H1 (cell line): Measurements from ENCODE around the gene WDR64.

Experiments used
- EZH2 ChIP-seq: fragments of 200-600 bp; sonication (generic); IDR thresholded peaks from 2 replicates; pipeline ENCODE4 v1.7.1; 2012; ENCODE audit warnings: low read depth, mild to moderate bottlenecking, moderate library complexity, low read length, inconsistent platforms; ENCODE audit not compliant: severe bottlenecking
- KDM1A ChIP-seq: fragments of 200-600, 300-600 bp; sonication (generic); IDR thresholded peaks from 2 replicates; pipeline ENCODE4 v1.7.1; 2016; ENCODE audit warnings: mild to moderate bottlenecking, low read length, borderline replicate concordance
- ZNF274 ChIP-seq: IDR thresholded peaks from 2 replicates; pipeline ENCODE4 v1.7.0; 2012; ENCODE audit warnings: low read length, borderline replicate concordance; ENCODE audit errors: extremely low read depth
- TF ChIP-seq, protein P1 (sequence below): IDR thresholded peaks from 2 replicates; pipeline ENCODE4 v1.6.1; 2011; ENCODE audit warnings: low read depth, mild to moderate bottlenecking, low read length; ENCODE audit not compliant: insufficient read depth
- TF ChIP-seq, protein P2 (sequence below), 3 experiments: IDR thresholded peaks; 1 replicate in 2 of 3; 2 replicates in 1 of 3; pipeline versions ENCODE4 v1.5.1 to v1.6.1; 2011; ENCODE audit warnings: low read length in 3 of 3, mild to moderate bottlenecking in 3 of 3, inconsistent platforms in 2 of 3, low read depth in 1 of 3, moderate library complexity in 1 of 3; ENCODE audit not compliant: insufficient read depth in 1 of 3; ENCODE audit errors: control extremely low read depth in 1 of 3

- TF ChIP-seq KDM1A, result no peak
- TF ChIP-seq ZNF274, result no peak
- TF ChIP-seq, protein P1, sequence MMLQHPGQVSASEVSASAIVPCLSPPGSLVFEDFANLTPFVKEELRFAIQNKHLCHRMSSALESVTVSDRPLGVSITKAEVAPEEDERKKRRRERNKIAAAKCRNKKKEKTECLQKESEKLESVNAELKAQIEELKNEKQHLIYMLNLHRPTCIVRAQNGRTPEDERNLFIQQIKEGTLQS, result no peak
- TF ChIP-seq, protein P2, sequence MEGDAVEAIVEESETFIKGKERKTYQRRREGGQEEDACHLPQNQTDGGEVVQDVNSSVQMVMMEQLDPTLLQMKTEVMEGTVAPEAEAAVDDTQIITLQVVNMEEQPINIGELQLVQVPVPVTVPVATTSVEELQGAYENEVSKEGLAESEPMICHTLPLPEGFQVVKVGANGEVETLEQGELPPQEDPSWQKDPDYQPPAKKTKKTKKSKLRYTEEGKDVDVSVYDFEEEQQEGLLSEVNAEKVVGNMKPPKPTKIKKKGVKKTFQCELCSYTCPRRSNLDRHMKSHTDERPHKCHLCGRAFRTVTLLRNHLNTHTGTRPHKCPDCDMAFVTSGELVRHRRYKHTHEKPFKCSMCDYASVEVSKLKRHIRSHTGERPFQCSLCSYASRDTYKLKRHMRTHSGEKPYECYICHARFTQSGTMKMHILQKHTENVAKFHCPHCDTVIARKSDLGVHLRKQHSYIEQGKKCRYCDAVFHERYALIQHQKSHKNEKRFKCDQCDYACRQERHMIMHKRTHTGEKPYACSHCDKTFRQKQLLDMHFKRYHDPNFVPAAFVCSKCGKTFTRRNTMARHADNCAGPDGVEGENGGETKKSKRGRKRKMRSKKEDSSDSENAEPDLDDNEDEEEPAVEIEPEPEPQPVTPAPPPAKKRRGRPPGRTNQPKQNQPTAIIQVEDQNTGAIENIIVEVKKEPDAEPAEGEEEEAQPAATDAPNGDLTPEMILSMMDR (IDR thresholded peaks at IDR 0.05; ENCODE audit: control extremely low read depth in 1 of 3, insufficient read depth in 1 of 3, low read depth in 1 of 3, low read length in 3 of 3), result no peak
- TF ChIP-seq EZH2, result no peak
Observed at GRCh38 chr1:241734533-241734932, 82.5 kb downstream of the WDR64 start.
